Gastroesophageal sphincter (tissue), 3 donors: ENCODE measurements around the gene AGO3.

Source experiments
- CTCF ChIP-seq, 4 experiments: fragments of 200-600 bp in 2 of 4; fragments of 450-650 bp in 2 of 4; sonication (generic) in 1 of 4; IDR thresholded peaks; one replicate each; pipeline ENCODE4 v1.5.1; 2017 to 2019; ENCODE audit warnings: antibody characterized with exemption in 4 of 4, mild to moderate bottlenecking in 2 of 4, moderate library complexity in 2 of 4
- POLR2AphosphoS5 ChIP-seq: sonication (generic); formaldehyde crosslinking; IDR thresholded peaks from one replicate; pipeline ENCODE4 v1.6.1; 2017; ENCODE audit warnings: antibody characterized with exemption

- TF ChIP-seq CTCF (IDR thresholded peaks at IDR 0.05) (no peak), POLR2AphosphoS5 (no peak)
Observed at GRCh38 chr1:36115931-36116330, 185.0 kb downstream of the AGO3 start.
